HG03575 (cell line): ENCODE measurements around the gene PACSIN3.
"Not testable (repeated sequence)": the region's sequence is repeated elsewhere in the genome, so short reads cannot be mapped to it uniquely, and the experiment has no call there.

Experiments
- ATAC-seq: cut with Tn5 transposase; IDR thresholded peaks from one replicate; pipeline ENCODE4 v1.9.1; 2021; ENCODE audit not compliant: unreplicated experiment, insufficient number of reproducible peaks, low FRiP score; ENCODE audit errors: extremely low read depth

Gene PACSIN3

GRCh38 chr11:47201015-47201414 lies 14.8 kb upstream of the PACSIN3 start:
- no peak for ATAC-seq

- not testable (repeated sequence) for ATAC-seq
Observed at GRCh38 chr11:47198161-47198560, 11.9 kb upstream of the PACSIN3 start.

DNA sequence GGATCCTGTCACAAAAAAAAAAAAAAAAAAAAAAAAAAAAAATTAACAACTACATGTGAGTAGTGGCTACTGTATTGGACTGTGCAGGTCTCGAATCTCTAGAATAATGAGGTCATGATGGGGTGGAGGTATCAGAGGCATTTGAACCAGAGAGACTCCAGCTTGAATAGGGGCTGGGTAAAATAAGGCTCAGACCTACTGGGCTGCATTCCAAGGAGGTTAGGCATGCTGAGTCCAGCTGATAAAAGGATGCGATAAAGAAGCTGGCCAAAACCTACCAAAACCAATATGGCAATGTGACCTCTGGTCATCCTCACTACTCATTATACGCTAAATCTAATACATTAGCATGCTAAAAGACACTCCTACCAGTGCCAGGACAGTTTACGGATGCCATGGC lies 5.9 kb upstream of the PACSIN3 start:
- ATAC-seq: no peak

DNA sequence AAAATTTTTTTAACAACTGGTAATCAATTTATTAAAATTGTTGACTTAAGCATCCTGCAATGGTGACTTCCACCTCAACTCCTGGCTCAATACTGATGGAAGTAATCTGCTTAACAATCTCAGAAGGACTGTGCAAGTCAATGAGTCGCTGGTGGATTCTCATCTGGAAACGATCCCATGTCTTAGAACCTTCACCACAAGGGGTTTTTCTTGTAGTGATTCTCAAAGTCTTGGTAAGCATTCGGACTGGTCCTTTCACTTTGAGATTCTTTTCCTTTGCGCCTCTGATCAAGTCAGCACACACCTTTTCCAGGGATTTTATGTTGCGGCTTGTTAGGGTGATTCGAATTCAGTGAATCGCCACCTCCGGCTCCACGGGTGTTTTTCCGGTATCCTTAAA lies 4.9 kb upstream of the PACSIN3 start:
- not testable (repeated sequence) for ATAC-seq

DNA sequence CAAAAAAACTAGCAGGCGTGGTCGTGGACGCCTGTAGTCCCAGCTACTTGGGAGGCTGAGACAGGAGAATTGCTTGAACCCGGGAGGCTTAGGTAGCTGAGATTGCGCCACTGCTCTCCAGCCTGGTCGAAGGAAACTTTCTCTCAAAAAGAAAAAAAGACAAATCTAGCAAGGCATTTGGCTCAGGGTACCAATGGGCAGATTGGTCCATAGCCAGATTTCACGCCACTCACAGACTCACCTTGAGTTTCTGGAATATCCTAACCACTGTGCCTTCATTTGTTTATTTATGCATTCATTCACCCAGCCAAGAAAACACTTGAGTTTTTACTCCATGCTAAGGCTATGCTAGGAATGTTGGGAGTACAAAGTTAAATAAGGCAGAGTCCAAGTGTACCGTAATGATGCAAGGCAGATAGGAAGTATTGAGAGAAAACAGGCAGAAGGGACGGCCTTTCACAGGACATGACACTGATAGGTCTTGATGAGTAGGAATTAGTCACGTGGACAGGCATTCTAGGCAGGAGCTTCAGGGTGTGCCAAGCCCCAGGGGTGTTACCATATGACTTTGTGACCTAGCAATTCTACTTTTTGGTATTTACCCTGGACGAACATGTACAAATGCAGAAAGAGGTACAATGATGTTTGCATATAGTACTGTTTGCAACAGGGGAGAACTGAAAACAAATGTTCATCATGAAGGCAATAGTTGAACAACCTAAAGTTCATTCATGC lies 3.0 kb upstream of the PACSIN3 start:
- ATAC-seq: no peak

- no peak for ATAC-seq
Observed at GRCh38 chr11:47188259-47188658, 2.0 kb upstream of the PACSIN3 start.

GRCh38 chr11:47187723-47188122 lies 1.5 kb upstream of the PACSIN3 start:
- ATAC-seq: no peak

GRCh38 chr11:47186700-47187695 lies 764 bp upstream of the PACSIN3 start:
- no peak for ATAC-seq

- no peak for ATAC-seq
Observed at GRCh38 chr11:47185305-47186075, 744 bp downstream of the PACSIN3 start.

DNA sequence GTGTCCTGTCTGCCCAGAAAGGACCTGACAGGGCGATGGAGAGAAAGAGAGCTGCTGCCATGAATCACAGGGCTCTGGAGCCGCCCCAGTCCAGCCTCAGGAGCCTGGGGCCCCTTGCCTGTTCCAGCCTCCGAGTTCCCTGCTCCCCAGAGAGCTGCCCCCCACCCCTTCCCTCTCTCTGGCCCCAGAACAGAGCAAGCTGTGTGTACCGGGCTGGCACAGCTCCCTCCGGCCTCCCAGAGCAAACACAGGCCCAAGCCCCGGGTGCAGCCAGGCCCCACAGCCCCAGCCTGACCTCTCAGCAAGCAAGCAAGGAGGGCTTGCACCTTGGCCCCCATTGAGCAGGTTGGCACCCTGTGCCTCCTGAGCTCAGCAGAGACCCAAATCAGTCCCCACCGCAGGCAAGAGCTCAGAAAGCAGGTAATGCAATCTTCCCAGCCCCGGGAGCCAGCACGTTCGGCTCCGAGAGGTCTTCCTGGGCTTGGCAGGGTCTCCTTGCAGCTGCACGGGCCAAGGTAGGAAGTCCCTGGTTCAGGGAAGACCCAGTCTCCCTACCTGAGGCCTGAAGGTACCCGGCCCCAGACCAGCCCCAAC lies 1.4 kb downstream of the PACSIN3 start:
- ATAC-seq: no peak

DNA sequence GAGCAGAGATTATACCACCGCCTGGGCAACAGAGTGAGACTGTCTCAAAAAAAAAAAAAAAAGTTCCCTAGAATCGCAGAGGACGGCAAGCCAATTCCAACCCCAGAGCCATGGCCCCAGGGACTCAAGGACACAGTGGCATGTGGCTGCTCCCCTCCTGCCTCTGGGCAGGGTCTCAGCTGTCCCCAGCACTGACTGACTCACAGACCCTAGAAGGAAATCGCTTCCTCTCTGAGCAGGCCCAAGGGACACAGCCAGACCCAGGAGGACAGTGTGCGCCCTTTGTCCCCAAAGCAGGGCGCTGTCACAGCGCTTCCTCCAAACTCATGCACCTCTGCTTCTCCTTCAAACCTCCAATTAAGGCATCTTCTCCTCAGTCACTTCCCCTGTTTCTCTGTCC lies 2.3 kb downstream of the PACSIN3 start:
- no peak for ATAC-seq

- no peak for ATAC-seq
Observed at GRCh38 chr11:47183031-47183856, 3.0 kb downstream of the PACSIN3 start.

DNA sequence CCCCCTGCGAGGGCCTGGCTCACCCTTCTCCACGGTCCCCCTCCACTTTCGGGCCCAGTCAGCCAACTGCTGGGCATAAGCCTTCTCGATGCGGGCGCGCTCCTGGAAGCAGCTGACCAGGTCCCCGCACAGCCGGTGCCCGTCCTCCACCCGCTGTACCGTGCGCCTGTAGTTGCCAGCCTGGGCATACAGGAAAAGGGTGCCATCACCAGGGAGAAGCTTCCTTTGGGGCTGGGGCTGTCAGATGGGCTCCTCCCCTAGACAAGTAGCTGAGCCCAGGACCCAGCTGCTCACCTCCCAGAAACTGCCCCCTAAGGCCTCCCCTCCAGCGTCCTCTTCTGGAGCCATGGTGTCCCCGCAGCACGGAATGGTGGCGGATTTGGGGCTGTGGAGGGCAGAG lies 3.9 kb downstream of the PACSIN3 start:
- no peak for ATAC-seq

DNA sequence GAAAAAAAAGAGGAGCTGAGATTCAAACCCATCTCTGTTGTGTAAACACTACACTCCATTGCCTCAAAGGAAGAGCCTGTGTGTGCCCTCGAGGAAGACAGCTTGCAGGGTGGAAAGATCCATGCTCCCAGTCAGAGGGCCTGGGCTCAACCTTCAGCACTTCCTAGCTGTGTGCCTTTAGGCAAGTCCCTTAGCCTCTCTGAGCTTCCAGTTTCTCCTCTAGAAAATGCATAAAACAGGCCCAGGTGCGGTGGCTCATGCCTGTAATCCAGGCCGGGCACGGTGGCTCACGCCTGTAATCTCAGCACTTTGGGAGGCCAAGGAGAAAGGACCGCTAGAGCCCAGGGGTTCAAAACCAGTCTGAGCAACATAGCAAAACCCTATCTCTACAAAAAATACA lies 5.0 kb downstream of the PACSIN3 start:
- ATAC-seq: no peak

GRCh38 chr11:47180006-47180787 lies 6.0 kb downstream of the PACSIN3 start:
- no peak for ATAC-seq

- no peak for ATAC-seq
Observed at GRCh38 chr11:47179655-47179991, 6.6 kb downstream of the PACSIN3 start.

- ATAC-seq: no peak
Observed at GRCh38 chr11:47178737-47179654, 7.2 kb downstream of the PACSIN3 start.
